ENCODE data around the gene SPATS2. TPM values are rescaled to one million over a fixed set of nuclear protein-coding genes. Genes with fewer than 3 reads are reported as not detected.

Gene SPATS2
- polyA plus RNA-seq, 12 donors = 19.8 to 61.7 (median 32.7) TPM; not detected in 1

GRCh38 chr12:49458816-49459215, 91.6 kb downstream of the SPATS2 start:
- no peak for DNase-seq

- no peak for DNase-seq
These were observed 94.0 kb downstream of the SPATS2 start for GRCh38 chr12:49461221-49461620.

- DNase-seq = peak; percentile 13
These were observed 95.0 kb downstream of the SPATS2 start for GRCh38 chr12:49462083-49462744.

- DNase-seq = no peak
These were observed 97.9 kb downstream of the SPATS2 start for GRCh38 chr12:49465132-49465531.

GRCh38 chr12:49470986-49471385, 103.7 kb downstream of the SPATS2 start:
- DNase-seq = no peak

GRCh38 chr12:49471557-49471956, 104.3 kb downstream of the SPATS2 start:
- no peak for DNase-seq

GRCh38 chr12:49476091-49476490, 108.8 kb downstream of the SPATS2 start:
- DNase-seq = no peak

- no peak for DNase-seq
These were observed 111.8 kb downstream of the SPATS2 start for GRCh38 chr12:49478949-49479664.

- DNase-seq = no peak
These were observed 115.1 kb downstream of the SPATS2 start for GRCh38 chr12:49482095-49483051.

- DNase-seq = no peak
These were observed 116.4 kb downstream of the SPATS2 start for GRCh38 chr12:49483619-49484018.

- DNase-seq = no peak
These were observed 120.3 kb downstream of the SPATS2 start for GRCh38 chr12:49487605-49488004.

- DNase-seq = no peak
These were observed 121.9 kb downstream of the SPATS2 start for GRCh38 chr12:49489154-49489553.

- no peak for DNase-seq
These were observed 122.5 kb downstream of the SPATS2 start for GRCh38 chr12:49489720-49490119.

- no peak for DNase-seq
These were observed 124.6 kb downstream of the SPATS2 start for GRCh38 chr12:49491823-49492222.

GRCh38 chr12:49493900-49494299, 126.6 kb downstream of the SPATS2 start:
- no peak for DNase-seq

- DNase-seq = no peak
These were observed 129.4 kb downstream of the SPATS2 start for GRCh38 chr12:49496417-49497360.

- DNase-seq = no peak
These were observed 134.6 kb downstream of the SPATS2 start for GRCh38 chr12:49501895-49502294.

GRCh38 chr12:49502590-49502989, 135.3 kb downstream of the SPATS2 start:
- DNase-seq = no peak

GRCh38 chr12:49503674-49504180, 136.5 kb downstream of the SPATS2 start:
- DNase-seq = no peak

- DNase-seq = no peak
These were observed 138.4 kb downstream of the SPATS2 start for GRCh38 chr12:49505672-49506071.

GRCh38 chr12:49507139-49507538, 139.9 kb downstream of the SPATS2 start:
- DNase-seq = no peak
